ENCODE results near the gene DIS3L2.
"Not testable (repeated sequence)": the region's sequence is repeated elsewhere in the genome, so short reads cannot be mapped to it uniquely, and the experiment has no call there.

The DIS3L2 gene

DNA sequence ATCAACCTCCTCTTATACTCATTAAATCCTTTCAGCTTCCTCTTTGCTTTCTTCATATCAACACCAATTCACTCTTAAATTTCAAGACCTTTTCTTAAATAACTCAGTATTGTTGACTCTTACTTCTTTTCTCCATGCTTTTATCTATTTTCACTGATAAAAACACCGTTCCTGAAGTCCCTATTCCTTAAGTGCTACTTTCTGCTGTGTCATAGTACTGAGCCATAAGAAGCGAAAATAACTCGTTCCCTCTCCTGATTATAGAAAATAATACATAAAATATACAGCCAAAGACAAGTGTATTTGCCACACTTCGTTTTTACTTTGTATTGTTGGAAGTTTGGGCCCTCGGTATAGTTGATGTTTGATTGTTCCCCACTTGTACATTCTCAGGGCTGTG lies 181.0 kb downstream of the DIS3L2 start:
- no peak overlapping the region for H3K27ac ChIP-seq (ENCODE audit: low read depth, low read length)
- H3K27me3 ChIP-seq (ENCODE audit: control insufficient read depth in 1 of 2, insufficient read depth in 2 of 2, low read length in 2 of 2), result no peaks in the 10 kb centered on the region
- H3K9me3 ChIP-seq (ENCODE audit: control insufficient read depth in 1 of 2, low read length in 2 of 2), result no peaks in the 10 kb centered on the region
- H3K4me3 ChIP-seq (ENCODE audit: low read depth in 1 of 2, low read length in 2 of 2), result no peak overlapping the region
- H3K9ac ChIP-seq (ENCODE audit: low read depth in 1 of 2, low read length in 2 of 2), result no peak overlapping the region
- H3K4me1 ChIP-seq (ENCODE audit: control insufficient read depth in 1 of 2, insufficient read depth in 2 of 2, low read length in 2 of 2), result no peaks in the 10 kb centered on the region
- no peaks in the 10 kb centered on the region for H3K36me3 ChIP-seq (ENCODE audit: control insufficient read depth in 1 of 2, insufficient read depth in 2 of 2, low read length in 2 of 2)

DNA sequence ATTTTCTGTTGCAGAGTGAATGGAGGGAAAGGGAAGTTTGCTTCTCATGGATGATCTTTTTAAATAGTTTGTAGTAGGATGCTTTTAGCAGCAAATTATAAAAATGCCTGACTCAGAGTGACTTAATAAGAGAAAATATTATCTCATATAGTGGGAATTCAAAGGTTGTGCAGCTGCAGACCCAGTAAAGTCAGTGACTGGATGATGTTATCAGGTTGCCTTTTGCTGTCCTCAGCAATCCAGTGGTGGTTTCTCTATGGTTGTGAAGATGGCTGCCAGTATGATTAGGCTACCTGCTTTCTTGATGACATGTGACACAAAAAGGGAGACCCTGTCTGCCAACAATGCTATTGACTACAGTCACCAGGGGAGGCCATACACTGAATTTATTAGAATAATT lies 184.8 kb downstream of the DIS3L2 start:
- Histone ChIP-seq H3K4me1 (ENCODE audit: control insufficient read depth in 1 of 2, insufficient read depth in 2 of 2, low read length in 2 of 2) (no peaks in the 10 kb centered on the region), H3K27ac (ENCODE audit: low read depth, low read length) (no peak overlapping the region), H3K27me3 (ENCODE audit: control insufficient read depth in 1 of 2, insufficient read depth in 2 of 2, low read length in 2 of 2) (no peaks in the 10 kb centered on the region), H3K9me3 (ENCODE audit: control insufficient read depth in 1 of 2, low read length in 2 of 2) (no peaks in the 10 kb centered on the region), H3K36me3 (ENCODE audit: control insufficient read depth in 1 of 2, insufficient read depth in 2 of 2, low read length in 2 of 2) (no peaks in the 10 kb centered on the region), H3K4me3 (ENCODE audit: low read depth in 1 of 2, low read length in 2 of 2) (no peak overlapping the region), H3K9ac (ENCODE audit: low read depth in 1 of 2, low read length in 2 of 2) (no peak overlapping the region)

DNA sequence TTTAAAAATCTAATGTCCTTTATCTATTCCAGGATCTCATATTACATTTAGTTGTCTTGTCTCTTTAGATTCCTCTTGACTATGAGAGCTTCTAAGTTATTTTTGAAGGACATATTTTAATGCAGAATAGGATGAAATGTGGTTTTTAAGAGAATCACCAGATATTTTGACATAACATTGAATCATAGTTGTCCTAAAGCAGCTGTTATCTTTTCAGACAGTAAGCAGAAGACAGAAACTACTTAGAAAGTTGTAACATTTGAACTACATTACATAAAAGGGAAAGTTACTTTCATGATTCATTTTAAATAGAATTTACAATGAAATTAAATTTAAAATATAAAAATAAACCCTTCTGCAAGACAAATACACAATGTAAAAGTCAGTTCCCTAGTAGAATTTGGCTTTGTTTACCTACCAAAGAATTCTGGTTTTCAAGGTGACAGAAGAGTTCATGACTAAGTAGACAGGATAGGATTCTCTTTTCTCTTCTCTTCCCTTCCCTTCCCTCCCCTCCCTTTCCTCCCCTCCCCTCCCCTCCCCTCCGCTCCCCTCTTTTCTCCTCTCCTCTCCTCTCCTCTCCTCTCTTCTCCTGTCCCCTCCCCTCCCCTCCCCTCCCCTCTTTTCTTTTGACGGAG lies 186.0 kb downstream of the DIS3L2 start:
- no peaks in the 10 kb centered on the region for H3K36me3 ChIP-seq (ENCODE audit: control insufficient read depth in 1 of 2, insufficient read depth in 2 of 2, low read length in 2 of 2)
- no peaks in the 10 kb centered on the region for H3K9me3 ChIP-seq (ENCODE audit: control insufficient read depth in 1 of 2, low read length in 2 of 2)
- H3K27ac ChIP-seq (ENCODE audit: low read depth, low read length), result no peak overlapping the region
- H3K4me1 ChIP-seq (ENCODE audit: control insufficient read depth in 1 of 2, insufficient read depth in 2 of 2, low read length in 2 of 2), result no peaks in the 10 kb centered on the region
- H3K4me3 ChIP-seq (ENCODE audit: low read depth in 1 of 2, low read length in 2 of 2), result no peak overlapping the region
- H3K27me3 ChIP-seq (ENCODE audit: control insufficient read depth in 1 of 2, insufficient read depth in 2 of 2, low read length in 2 of 2), result no peaks in the 10 kb centered on the region
- no peak overlapping the region for H3K9ac ChIP-seq (ENCODE audit: low read depth in 1 of 2, low read length in 2 of 2)

DNA sequence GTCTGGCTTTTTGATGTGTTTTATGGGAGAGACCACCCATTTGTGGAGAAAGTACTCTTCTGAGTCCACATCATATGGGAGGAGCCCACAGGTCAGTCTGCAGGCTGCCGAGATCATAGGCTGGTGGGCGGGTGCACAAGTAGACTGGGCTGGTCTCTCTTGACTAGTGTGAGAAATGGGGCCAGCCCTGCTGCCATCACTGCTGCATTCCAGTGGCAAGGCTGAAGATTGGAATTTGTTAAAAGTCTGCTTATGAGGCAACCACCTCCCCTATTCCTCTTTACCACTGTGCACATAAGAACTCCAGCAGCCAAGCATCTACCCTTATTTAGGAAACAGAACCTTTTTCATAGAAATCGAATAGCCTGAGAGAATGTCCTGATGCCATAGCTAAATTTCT lies 200.7 kb downstream of the DIS3L2 start:
- no peaks in the 10 kb centered on the region for H3K27me3 ChIP-seq (ENCODE audit: control insufficient read depth in 1 of 2, insufficient read depth in 2 of 2, low read length in 2 of 2)
- H3K9me3 ChIP-seq (ENCODE audit: control insufficient read depth in 1 of 2, low read length in 2 of 2), result no peaks in the 10 kb centered on the region
- peaks cover 8 to 25% of the 10 kb centered on the region in 2 donors for H3K36me3 ChIP-seq (ENCODE audit: control insufficient read depth in 1 of 2, insufficient read depth in 2 of 2, low read length in 2 of 2)
- no peak overlapping the region for H3K27ac ChIP-seq (ENCODE audit: low read depth, low read length)
- H3K9ac ChIP-seq (ENCODE audit: low read depth in 1 of 2, low read length in 2 of 2), result no peak overlapping the region
- no peak overlapping the region for H3K4me3 ChIP-seq (ENCODE audit: low read depth in 1 of 2, low read length in 2 of 2)
- no peaks in the 10 kb centered on the region for H3K4me1 ChIP-seq (ENCODE audit: control insufficient read depth in 1 of 2, insufficient read depth in 2 of 2, low read length in 2 of 2)

DNA sequence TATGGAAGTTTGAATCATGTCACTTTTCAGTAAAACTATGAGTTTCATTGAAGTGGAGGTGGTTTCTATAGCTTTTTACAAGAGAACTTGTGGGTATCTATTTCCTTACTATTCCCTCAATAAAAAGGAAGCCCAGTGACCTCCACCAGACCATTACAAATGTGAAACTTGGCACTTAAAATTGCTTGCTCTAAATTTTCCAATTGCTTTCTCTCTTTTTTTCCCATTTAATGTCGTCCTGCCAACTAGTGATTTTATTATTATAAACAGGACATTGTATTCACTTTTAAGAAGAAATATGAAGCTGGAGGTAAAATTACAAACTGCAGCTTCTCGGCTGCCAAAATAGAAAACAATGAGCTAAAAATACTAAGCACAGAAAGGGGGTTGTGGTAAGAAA lies 208.9 kb downstream of the DIS3L2 start:
- Histone ChIP-seq H3K4me3 (ENCODE audit: low read depth in 1 of 2, low read length in 2 of 2) (no peak overlapping the region), H3K27me3 (ENCODE audit: control insufficient read depth in 1 of 2, insufficient read depth in 2 of 2, low read length in 2 of 2) (no peaks in the 10 kb centered on the region), H3K27ac (ENCODE audit: low read depth, low read length) (no peak overlapping the region), H3K36me3 (ENCODE audit: control insufficient read depth in 1 of 2, insufficient read depth in 2 of 2, low read length in 2 of 2) (peaks cover 0 to 3% of the 10 kb centered on the region in 2 donors), H3K9ac (ENCODE audit: low read depth in 1 of 2, low read length in 2 of 2) (no peak overlapping the region), H3K9me3 (ENCODE audit: control insufficient read depth in 1 of 2, low read length in 2 of 2) (no peaks in the 10 kb centered on the region), H3K4me1 (ENCODE audit: control insufficient read depth in 1 of 2, insufficient read depth in 2 of 2, low read length in 2 of 2) (no peaks in the 10 kb centered on the region)

DNA sequence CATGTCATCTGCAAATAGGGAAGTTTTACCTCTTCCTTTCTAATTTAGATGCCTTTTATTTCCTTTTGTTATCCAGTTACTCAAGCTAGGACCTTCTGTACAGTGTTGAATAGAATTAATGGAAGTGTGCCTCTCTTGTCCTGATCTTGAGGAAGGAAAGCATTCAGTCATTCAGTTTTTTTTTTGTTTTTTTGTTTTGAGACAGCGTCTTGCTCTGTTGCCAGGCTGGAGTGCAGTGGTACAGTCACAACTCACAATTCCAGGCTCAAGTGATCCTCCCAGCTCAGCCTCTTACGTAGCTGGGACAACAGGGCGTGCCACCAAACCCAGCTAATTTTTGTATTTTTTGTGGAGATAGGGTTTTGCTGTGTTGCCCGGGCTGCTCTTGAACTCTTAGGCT lies 213.1 kb downstream of the DIS3L2 start:
- H3K36me3 ChIP-seq (ENCODE audit: control insufficient read depth in 1 of 2, insufficient read depth in 2 of 2, low read length in 2 of 2), result no peaks in the 10 kb centered on the region

DNA sequence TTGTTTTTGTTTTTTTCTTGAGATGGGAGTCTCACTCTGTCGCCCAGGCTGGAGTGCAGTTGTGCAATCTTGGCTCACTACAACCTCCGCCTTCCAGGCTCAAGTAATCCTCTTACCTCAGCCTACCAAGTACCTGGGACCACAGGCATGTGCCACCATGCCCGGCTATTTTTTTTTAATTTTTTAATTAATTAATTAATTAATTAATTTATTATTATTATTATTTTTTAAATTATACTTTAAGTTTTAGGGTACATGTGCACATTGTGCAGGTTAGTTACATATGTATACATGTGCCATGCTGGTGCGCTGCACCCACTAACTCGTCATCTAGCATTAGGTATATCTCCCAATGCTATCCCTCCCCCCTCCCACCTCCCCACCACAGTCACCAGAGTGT lies 215.1 kb downstream of the DIS3L2 start:
- H3K9me3 ChIP-seq (ENCODE audit: control insufficient read depth in 1 of 2, low read length in 2 of 2); H3K4me3 ChIP-seq (ENCODE audit: low read depth in 1 of 2, low read length in 2 of 2); H3K9ac ChIP-seq (ENCODE audit: low read depth in 1 of 2, low read length in 2 of 2); H3K27ac ChIP-seq (ENCODE audit: low read depth, low read length); H3K4me1 ChIP-seq (ENCODE audit: control insufficient read depth in 1 of 2, insufficient read depth in 2 of 2, low read length in 2 of 2); H3K36me3 ChIP-seq (ENCODE audit: control insufficient read depth in 1 of 2, insufficient read depth in 2 of 2, low read length in 2 of 2); H3K27me3 ChIP-seq (ENCODE audit: control insufficient read depth in 1 of 2, insufficient read depth in 2 of 2, low read length in 2 of 2): not testable (repeated sequence)

More for the DNA sequence above, 213.1 kb downstream of the DIS3L2 start:
- Histone ChIP-seq H3K9ac (ENCODE audit: low read depth in 1 of 2, low read length in 2 of 2) (no peak overlapping the region), H3K4me1 (ENCODE audit: control insufficient read depth in 1 of 2, insufficient read depth in 2 of 2, low read length in 2 of 2) (no peaks in the 10 kb centered on the region), H3K4me3 (ENCODE audit: low read depth in 1 of 2, low read length in 2 of 2) (no peak overlapping the region), H3K9me3 (ENCODE audit: control insufficient read depth in 1 of 2, low read length in 2 of 2) (no peaks in the 10 kb centered on the region), H3K27ac (ENCODE audit: low read depth, low read length) (no peak overlapping the region), H3K27me3 (ENCODE audit: control insufficient read depth in 1 of 2, insufficient read depth in 2 of 2, low read length in 2 of 2) (no peaks in the 10 kb centered on the region)

DNA sequence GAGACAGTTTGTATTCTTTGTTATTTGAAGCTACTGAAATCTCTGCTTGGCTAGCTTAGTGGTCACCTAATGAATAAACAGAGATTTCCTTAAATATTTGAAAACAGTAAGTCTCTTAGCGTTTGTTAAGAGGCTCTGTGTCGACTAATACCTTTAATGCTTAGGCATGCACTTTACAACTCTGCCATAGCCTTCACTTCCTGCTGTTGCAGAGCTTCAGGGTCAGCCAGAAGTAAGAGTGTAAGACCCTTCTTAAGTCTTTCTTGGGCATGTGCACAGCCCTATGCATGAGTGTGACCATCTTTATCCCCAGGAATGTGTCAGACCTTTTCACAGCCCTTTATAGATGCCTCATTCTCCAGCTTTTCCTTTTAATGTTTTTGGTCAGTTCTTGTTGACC lies 221.8 kb downstream of the DIS3L2 start:
- H3K27ac ChIP-seq (ENCODE audit: low read depth, low read length), result no peak overlapping the region
- no peak overlapping the region for H3K9ac ChIP-seq (ENCODE audit: low read depth in 1 of 2, low read length in 2 of 2)
- H3K4me3 ChIP-seq (ENCODE audit: low read depth in 1 of 2, low read length in 2 of 2), result no peak overlapping the region
- H3K36me3 ChIP-seq (ENCODE audit: control insufficient read depth in 1 of 2, insufficient read depth in 2 of 2, low read length in 2 of 2), result no peaks in the 10 kb centered on the region
- H3K9me3 ChIP-seq (ENCODE audit: control insufficient read depth in 1 of 2, low read length in 2 of 2), result no peaks in the 10 kb centered on the region
- H3K4me1 ChIP-seq (ENCODE audit: control insufficient read depth in 1 of 2, insufficient read depth in 2 of 2, low read length in 2 of 2), result no peaks in the 10 kb centered on the region
- no peaks in the 10 kb centered on the region for H3K27me3 ChIP-seq (ENCODE audit: control insufficient read depth in 1 of 2, insufficient read depth in 2 of 2, low read length in 2 of 2)

DNA sequence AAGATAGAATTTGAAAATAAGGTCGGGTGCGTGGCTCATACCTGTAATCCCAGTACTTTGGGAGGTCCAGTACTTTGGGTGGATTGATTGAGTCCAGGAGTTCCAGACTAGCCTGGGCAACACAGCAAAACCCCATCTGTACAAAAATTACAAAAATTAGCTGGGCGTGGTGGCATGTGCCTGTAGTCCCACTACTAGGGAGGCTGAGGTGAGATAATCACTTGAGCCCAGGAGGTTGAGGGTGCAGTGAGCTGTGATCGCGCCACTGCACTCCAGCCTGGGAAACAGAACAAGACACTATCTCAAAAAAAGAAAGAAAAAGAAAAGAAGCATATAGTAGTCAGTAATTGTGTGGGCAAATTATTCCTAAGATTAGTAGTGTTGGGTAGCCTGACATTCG lies 222.8 kb downstream of the DIS3L2 start:
- Histone ChIP-seq H3K9ac (ENCODE audit: low read depth in 1 of 2, low read length in 2 of 2) (no peak overlapping the region), H3K4me3 (ENCODE audit: low read depth in 1 of 2, low read length in 2 of 2) (no peak overlapping the region), H3K36me3 (ENCODE audit: control insufficient read depth in 1 of 2, insufficient read depth in 2 of 2, low read length in 2 of 2) (no peaks in the 10 kb centered on the region), H3K9me3 (ENCODE audit: control insufficient read depth in 1 of 2, low read length in 2 of 2) (no peaks in the 10 kb centered on the region), H3K27me3 (ENCODE audit: control insufficient read depth in 1 of 2, insufficient read depth in 2 of 2, low read length in 2 of 2) (no peaks in the 10 kb centered on the region), H3K4me1 (ENCODE audit: control insufficient read depth in 1 of 2, insufficient read depth in 2 of 2, low read length in 2 of 2) (no peaks in the 10 kb centered on the region), H3K27ac (ENCODE audit: low read depth, low read length) (no peak overlapping the region)

DNA sequence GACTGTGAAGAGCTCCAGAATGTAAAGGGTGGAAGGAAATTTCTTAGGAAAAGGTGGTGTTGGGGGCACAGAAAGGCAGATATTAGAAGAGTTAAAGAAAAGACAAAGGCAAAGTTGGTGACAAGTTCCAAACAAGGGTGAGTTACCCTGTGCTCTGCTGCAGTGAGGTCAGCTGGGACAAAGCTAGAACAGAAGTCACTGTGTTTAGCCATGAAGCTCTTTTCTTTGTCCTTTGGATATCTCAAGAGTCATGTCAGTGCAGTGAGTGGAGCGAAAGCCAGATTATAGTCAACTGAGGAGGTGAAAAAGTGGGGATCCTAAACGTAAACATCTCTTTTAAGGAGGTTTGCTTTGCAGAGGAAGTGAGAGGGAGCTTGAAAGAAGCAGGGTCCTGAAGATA lies 229.3 kb downstream of the DIS3L2 start:
- H3K36me3 ChIP-seq (ENCODE audit: control insufficient read depth in 1 of 2, insufficient read depth in 2 of 2, low read length in 2 of 2), result peaks cover 5 to 10% of the 10 kb centered on the region in 2 donors
- H3K9ac ChIP-seq (ENCODE audit: low read depth in 1 of 2, low read length in 2 of 2), result no peak overlapping the region
- no peak overlapping the region for H3K4me3 ChIP-seq (ENCODE audit: low read depth in 1 of 2, low read length in 2 of 2)
- H3K27me3 ChIP-seq (ENCODE audit: control insufficient read depth in 1 of 2, insufficient read depth in 2 of 2, low read length in 2 of 2), result no peaks in the 10 kb centered on the region
- H3K9me3 ChIP-seq (ENCODE audit: control insufficient read depth in 1 of 2, low read length in 2 of 2), result peaks cover 5 to 11% of the 10 kb centered on the region in 2 donors
- no peaks in the 10 kb centered on the region for H3K4me1 ChIP-seq (ENCODE audit: control insufficient read depth in 1 of 2, insufficient read depth in 2 of 2, low read length in 2 of 2)
- H3K27ac ChIP-seq (ENCODE audit: low read depth, low read length), result no peak overlapping the region

DNA sequence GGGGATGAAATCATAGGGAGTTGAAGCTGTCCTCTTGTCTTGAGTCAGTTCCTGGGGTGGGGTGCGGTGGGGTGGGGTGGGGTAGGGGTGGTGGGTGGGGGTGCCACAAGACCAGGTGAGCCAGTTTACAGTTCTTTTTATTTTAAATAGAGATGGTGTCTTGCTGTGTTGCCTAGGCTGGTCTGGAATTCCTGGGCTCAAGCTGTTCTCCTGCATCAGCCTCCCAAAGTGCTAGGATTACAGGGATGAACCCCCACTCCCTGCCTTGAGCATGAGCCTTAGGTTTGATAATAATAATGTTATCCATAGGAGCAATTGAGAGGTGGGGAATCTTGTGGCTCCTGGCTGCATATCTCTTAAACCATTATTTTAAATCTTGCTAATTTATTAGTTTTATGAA lies 234.0 kb downstream of the DIS3L2 start:
- Histone ChIP-seq H3K36me3 (ENCODE audit: control insufficient read depth in 1 of 2, insufficient read depth in 2 of 2, low read length in 2 of 2) (peaks cover 10% of the 10 kb centered on the region in 2 donors), H3K9me3 (ENCODE audit: control insufficient read depth in 1 of 2, low read length in 2 of 2) (peaks cover 5 to 11% of the 10 kb centered on the region in 2 donors), H3K27ac (ENCODE audit: low read depth, low read length) (no peak overlapping the region), H3K27me3 (ENCODE audit: control insufficient read depth in 1 of 2, insufficient read depth in 2 of 2, low read length in 2 of 2) (no peaks in the 10 kb centered on the region), H3K9ac (ENCODE audit: low read depth in 1 of 2, low read length in 2 of 2) (no peak overlapping the region), H3K4me3 (ENCODE audit: low read depth in 1 of 2, low read length in 2 of 2) (no peak overlapping the region), H3K4me1 (ENCODE audit: control insufficient read depth in 1 of 2, insufficient read depth in 2 of 2, low read length in 2 of 2) (no peaks in the 10 kb centered on the region)

Data from duodenal mucosa (tissue), 2 donors.